Activated T-cell treated with anti-CD3 and anti-CD28 coated beads, Interleukin-2, amount 50 U/mL, for 72 hours (primary cell): ENCODE measurements around the gene WNT10A. TPM values are rescaled to one million over a fixed set of nuclear protein-coding genes. Genes with fewer than 3 reads are reported as not detected.

ENCODE experiments used
- ATAC-seq, 2 donors: fragments of 150-1000 bp; cut with Tn5 transposase; replicated peaks in 1 of 2; 2 replicates each; pipeline ENCODE4 v1.10.0; 2021; ENCODE audit warnings: moderate library complexity in 2 of 2, mild to moderate bottlenecking in 1 of 2
- DNase-seq, 2 donors: peaks; one replicate each; pipeline ENCODE4 v3.0.0; 2021 to 2022; ENCODE audit warnings: mixed read lengths in 1 of 2
- H3K27ac Mint-ChIP-seq: one replicate; pipeline ENCODE4 v1.8.0; 2022; ENCODE audit warnings: mild to moderate bottlenecking, moderate library complexity, mixed read lengths
- H3K27me3 Mint-ChIP-seq: one replicate; pipeline ENCODE4 v1.8.0; 2022; ENCODE audit warnings: low read depth, mixed read lengths
- H3K36me3 Mint-ChIP-seq, 2 donors: one replicate each; pipeline ENCODE4 v1.8.0; 2022; ENCODE audit warnings: mixed read lengths in 2 of 2, mild to moderate bottlenecking in 1 of 2; ENCODE audit not compliant: insufficient read depth in 2 of 2
- H3K4me1 Mint-ChIP-seq: one replicate; pipeline ENCODE4 v1.8.0; 2022; ENCODE audit warnings: low read depth, mixed read lengths
- H3K4me3 Mint-ChIP-seq, 2 donors: one replicate each; pipeline ENCODE4 v1.8.0; 2022; ENCODE audit warnings: mild to moderate bottlenecking in 2 of 2, mixed read lengths in 2 of 2, moderate library complexity in 2 of 2
- H3K9me3 Mint-ChIP-seq, 2 donors: one replicate each; pipeline ENCODE4 v1.8.0; 2022; ENCODE audit warnings: mixed read lengths in 2 of 2
- total RNA-seq, 2 donors: library from RNA; stranded (reverse); gene quantifications; one replicate each; pipeline ENCODE4 v1.2.3, GENCODE V29; 2022

Gene WNT10A
- total RNA-seq, 2 donors from 2014 or later: 3.4 to 8.6 TPM

DNA sequence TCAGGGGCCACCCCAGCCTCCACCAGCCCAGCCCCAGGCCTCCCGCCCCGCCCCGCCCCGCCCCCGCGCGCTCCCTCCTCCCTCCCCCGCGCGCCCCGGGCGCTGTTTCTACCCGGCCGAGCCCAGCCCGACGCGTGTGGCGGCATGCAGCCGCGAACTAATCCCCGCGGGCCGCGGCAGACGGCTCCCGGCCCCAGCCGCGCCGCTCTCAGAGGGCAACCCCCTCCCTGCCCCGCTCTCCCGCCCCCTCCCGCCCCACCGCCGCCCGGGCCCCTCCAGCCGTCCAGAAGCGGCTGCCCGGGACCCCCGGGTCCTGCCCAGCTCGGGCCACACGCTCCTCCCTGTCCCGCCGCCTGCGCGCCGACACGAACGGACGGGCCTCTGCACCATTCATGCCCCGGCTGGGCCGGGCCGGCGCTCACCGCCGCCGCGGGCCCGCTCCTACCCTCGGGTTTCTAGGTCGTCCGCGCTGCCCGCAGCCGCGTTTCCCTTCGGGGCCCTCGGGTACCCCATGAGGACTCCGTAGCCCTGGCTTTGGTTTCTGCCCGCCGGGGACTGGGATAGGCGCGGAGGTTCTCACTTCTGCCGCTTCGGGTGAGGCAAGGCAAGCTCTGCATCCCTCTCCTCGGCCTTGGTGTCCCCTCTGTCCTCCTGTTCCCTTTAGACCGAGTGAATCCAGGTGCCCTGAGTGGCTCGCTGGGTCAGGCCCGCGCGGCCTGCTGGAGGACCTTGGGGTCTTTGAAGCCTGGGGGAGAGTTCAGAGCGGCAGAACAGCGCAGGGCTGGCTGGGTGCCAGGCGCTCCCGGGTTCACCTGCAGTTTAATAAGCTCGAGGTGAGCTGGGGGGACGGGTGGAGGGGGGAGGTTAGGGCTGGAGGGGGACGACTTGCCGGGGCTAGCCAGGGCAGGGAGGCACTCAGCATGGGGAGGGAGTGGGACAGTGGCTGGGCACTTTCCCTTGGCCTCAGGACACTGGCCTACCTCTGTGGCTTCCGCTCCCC, 3.1 kb downstream of the WNT10A start:
- Mint-ChIP-seq H3K27ac (no peak overlapping the region), H3K4me1 (peaks cover 50% of the 10 kb centered on the region), H3K27me3 (peaks cover 36% of the 10 kb centered on the region), H3K36me3 (peaks cover 0 to 1% of the 10 kb centered on the region in 2 donors), H3K4me3 (peak overlapping the region; percentile 13 to 70), H3K9me3 (no peaks in the 10 kb centered on the region)
- ATAC-seq (peak; percentile 28 to 36), DNase-seq (no peak)

DNA sequence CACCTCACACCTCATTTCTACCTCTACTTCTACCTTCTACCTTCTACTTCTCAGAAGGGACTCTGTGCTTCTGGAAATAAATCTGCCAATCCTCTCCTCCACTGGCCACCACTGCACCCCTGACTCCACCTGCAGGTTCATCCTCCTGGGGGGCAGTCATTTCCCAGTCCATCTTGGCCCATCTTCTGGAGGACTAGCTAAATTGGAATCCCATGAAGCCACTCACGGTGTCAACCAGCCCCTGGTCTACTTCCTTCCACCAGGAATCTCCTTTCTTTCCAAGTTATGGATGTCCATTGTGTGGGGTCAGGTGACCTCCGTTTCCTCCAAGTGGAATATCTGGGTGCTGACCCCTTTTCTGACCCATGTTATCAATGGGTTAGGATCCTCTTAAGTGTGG, 3.9 kb downstream of the WNT10A start:
- Mint-ChIP-seq H3K27ac (no peak overlapping the region), H3K4me1 (peaks cover 45% of the 10 kb centered on the region), H3K36me3 (peaks cover 0 to 1% of the 10 kb centered on the region in 2 donors), H3K27me3 (peaks cover 36% of the 10 kb centered on the region), H3K4me3 (peak overlapping the region; percentile 47 to 51), H3K9me3 (no peaks in the 10 kb centered on the region)
- DNase-seq (no peak), ATAC-seq (no peak)

DNA sequence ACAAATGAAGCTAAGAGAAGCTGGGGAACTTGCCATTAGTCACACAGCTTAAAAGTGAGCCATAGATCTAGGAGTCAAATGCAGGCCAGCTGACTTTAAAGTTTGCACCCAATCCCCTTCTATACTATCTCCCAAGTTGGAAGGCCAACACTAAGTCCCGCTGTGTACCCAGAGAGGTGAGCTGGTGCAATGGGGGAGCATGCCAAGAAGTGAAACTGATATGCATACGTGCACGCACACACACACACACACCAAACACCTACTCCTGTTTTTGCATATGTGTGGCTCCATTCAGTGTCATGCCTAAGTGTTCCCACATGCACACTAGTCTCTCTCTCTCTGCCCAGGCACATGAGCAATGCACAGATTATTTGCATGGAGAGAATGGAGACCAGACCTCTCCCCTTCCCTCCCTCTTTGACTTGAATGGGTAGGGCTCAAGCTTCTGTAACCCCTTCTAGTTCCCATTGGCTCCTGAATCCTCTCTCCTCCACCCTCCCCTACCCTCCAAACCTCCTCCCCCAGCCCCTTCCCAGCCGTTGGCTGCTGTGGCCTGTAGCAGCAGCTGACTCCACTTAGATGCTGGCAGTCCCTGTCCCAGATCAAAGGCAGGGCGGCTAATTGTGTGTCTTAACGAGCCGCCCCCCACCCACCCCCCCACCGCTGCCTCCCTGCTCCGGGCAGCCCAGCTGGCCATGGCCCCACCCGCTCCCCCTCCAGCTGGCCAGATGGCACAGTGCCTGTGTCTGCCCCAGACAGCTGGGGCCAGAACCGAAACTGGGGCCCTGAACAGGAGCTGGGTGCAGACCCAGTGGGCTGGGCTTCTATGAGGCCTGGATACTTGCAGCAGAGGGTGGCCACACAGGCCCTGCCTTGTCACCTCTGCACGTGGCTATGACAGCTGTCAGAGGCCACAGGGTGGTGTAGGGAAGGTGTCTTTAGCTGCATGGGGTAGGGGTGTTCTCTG, 5.6 kb downstream of the WNT10A start:
- H3K27me3 Mint-ChIP-seq: peaks cover 31% of the 10 kb centered on the region
- no peak for DNase-seq

DNA sequence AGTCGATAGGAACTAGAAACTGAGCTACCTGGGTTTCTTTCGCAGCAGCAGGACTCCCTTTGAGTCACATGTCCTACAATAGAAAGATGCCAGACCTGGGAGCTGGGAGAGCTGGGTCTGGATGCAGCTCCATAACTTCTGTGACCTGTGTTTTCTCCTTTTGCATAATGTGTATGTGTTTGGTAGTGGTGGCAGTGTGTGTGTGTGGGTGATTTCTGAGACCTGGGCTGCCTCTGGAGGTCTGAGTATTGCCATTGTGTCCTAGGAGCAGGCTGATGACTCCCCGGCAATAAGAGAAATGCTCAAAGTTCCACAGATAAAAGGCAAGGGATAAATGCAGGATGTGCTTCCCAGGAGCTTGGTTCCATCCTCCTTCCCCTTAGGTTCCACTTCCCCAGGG, 6.4 kb downstream of the WNT10A start:
- Mint-ChIP-seq H3K36me3 (peaks cover 0 to 1% of the 10 kb centered on the region in 2 donors), H3K9me3 (no peaks in the 10 kb centered on the region), H3K4me3 (no peak overlapping the region), H3K4me1 (peaks cover 34% of the 10 kb centered on the region), H3K27ac (no peak overlapping the region), H3K27me3 (peaks cover 23% of the 10 kb centered on the region)
- no peak for ATAC-seq
- DNase-seq: no peak

More for the DNA sequence above, 5.6 kb downstream of the WNT10A start:
- peaks cover 0 to 1% of the 10 kb centered on the region in 2 donors for H3K36me3 Mint-ChIP-seq
- no peak for ATAC-seq
- no peak overlapping the region for H3K27ac Mint-ChIP-seq
- peaks cover 34% of the 10 kb centered on the region for H3K4me1 Mint-ChIP-seq
- H3K9me3 Mint-ChIP-seq: no peaks in the 10 kb centered on the region
- no peak overlapping the region for H3K4me3 Mint-ChIP-seq

DNA sequence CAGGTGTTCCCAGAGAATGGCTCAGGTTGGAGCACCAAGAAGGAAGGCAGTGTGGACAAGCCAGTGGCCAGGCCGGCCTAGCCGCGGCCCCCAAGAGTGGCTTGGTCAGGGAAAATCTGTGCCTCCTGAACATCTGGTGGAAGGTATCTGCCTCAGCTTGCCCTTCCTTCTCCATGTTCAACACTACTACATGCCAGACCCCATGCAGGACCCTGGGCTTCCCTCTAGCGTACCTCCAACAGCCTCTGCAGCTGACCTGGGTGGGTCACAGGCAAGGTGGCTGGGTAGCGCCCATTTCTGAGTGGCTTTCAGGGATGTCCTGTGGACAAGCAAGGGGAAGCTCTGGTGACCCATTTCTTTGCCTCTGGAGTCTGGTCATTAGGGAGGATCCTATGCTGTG, 7.7 kb downstream of the WNT10A start:
- DNase-seq (no peak), ATAC-seq (no peak)
- H3K36me3 Mint-ChIP-seq: peaks cover 0 to 1% of the 10 kb centered on the region in 2 donors
- H3K9me3 Mint-ChIP-seq: no peaks in the 10 kb centered on the region
- H3K4me3 Mint-ChIP-seq: no peak overlapping the region
- no peak overlapping the region for H3K27ac Mint-ChIP-seq
- peaks cover 33% of the 10 kb centered on the region for H3K4me1 Mint-ChIP-seq
- peaks cover 12% of the 10 kb centered on the region for H3K27me3 Mint-ChIP-seq

DNA sequence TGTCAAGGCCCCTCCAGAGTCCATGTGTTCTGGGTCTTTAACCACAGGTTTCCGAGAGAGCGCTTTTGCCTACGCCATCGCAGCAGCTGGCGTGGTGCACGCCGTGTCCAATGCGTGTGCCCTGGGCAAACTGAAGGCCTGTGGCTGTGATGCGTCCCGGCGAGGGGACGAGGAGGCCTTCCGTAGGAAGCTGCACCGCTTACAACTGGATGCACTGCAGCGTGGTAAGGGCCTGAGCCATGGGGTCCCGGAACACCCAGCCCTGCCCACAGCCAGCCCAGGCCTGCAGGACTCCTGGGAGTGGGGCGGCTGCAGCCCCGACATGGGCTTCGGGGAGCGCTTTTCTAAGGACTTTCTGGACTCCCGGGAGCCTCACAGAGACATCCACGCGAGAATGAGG, 9.3 kb downstream of the WNT10A start:
- DNase-seq: no peak
- no peaks in the 10 kb centered on the region for H3K9me3 Mint-ChIP-seq
- peaks cover 0 to 3% of the 10 kb centered on the region in 2 donors for H3K36me3 Mint-ChIP-seq
- H3K27me3 Mint-ChIP-seq: peaks cover 12% of the 10 kb centered on the region
- peaks cover 43% of the 10 kb centered on the region for H3K4me1 Mint-ChIP-seq
- H3K27ac Mint-ChIP-seq: no peak overlapping the region
- no peak overlapping the region for H3K4me3 Mint-ChIP-seq
- no peak for ATAC-seq

DNA sequence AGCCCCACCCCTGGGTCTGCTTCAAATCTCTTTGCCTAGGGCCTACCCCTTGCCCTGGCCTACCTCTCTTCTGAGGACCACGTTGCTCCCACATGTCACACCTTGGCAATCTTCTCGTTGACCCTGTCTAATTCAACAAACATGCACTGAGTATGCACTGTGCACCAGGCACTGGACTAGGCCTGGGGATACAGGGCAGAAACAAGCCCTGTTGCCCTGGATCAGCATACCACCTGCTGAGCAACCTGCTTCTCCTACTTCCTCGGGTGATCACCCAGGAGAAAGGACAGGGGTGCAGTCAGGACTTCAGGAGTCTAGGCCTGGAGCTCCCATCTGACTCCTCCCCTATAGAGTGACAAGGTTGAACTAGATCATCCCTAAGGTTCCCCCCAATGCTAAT, 9.7 kb downstream of the WNT10A start:
- DNase-seq (no peak), ATAC-seq (no peak)
- no peak overlapping the region for H3K4me3 Mint-ChIP-seq
- peaks cover 8% of the 10 kb centered on the region for H3K27me3 Mint-ChIP-seq
- H3K36me3 Mint-ChIP-seq: peaks cover 0 to 3% of the 10 kb centered on the region in 2 donors
- peaks cover 43% of the 10 kb centered on the region for H3K4me1 Mint-ChIP-seq
- H3K27ac Mint-ChIP-seq: no peak overlapping the region
- no peaks in the 10 kb centered on the region for H3K9me3 Mint-ChIP-seq

DNA sequence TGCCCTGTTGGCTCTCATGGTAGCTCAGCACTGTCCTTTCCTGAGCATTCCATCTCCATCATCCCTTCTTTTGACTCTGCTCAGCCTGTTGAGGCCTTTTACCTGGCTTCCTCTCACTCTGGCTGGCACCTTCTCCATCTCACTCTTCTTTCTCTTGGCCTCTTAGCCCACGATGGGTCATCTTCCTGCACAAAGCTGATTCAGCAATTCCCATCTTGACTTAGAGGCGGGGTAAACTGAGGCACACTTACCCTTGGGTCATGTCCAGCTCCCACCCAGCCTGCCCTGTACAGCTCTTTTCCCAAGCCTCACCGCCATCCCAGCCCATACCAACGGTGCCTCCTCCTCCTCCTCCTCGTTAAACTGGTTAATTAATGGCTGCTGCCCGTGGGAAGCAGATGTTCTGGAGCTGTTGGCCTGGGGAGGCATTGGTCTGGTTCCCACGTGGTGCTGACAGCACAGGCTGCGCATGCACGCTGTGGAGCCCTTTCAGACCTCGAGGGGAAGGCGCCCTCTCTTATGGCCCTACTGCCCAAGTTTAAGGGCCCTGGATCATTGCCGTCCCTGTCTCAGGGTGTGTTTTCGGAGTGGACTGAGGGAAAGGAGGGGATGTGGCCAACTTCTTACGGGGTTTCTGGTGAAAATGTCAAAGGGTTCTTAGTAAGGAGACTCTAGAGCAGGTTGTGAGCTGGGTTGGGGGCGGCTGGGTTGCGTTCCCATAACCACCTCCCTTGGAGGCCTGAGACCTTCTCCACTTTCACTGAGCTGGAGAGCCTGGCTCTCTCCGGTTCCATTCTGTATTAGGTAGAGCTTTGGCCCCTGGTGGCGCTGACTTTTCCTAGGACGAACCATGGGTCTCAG, 10.9 kb downstream of the WNT10A start:
- DNase-seq: no peak
- peaks cover 0 to 3% of the 10 kb centered on the region in 2 donors for H3K36me3 Mint-ChIP-seq
- ATAC-seq: no peak
- peaks cover 8% of the 10 kb centered on the region for H3K27me3 Mint-ChIP-seq
- H3K27ac Mint-ChIP-seq: peak overlapping the region; percentile 58
- H3K4me1 Mint-ChIP-seq: peaks cover 53% of the 10 kb centered on the region
- H3K9me3 Mint-ChIP-seq: no peaks in the 10 kb centered on the region
- peak overlapping the region; percentile 56 to 71 for H3K4me3 Mint-ChIP-seq

DNA sequence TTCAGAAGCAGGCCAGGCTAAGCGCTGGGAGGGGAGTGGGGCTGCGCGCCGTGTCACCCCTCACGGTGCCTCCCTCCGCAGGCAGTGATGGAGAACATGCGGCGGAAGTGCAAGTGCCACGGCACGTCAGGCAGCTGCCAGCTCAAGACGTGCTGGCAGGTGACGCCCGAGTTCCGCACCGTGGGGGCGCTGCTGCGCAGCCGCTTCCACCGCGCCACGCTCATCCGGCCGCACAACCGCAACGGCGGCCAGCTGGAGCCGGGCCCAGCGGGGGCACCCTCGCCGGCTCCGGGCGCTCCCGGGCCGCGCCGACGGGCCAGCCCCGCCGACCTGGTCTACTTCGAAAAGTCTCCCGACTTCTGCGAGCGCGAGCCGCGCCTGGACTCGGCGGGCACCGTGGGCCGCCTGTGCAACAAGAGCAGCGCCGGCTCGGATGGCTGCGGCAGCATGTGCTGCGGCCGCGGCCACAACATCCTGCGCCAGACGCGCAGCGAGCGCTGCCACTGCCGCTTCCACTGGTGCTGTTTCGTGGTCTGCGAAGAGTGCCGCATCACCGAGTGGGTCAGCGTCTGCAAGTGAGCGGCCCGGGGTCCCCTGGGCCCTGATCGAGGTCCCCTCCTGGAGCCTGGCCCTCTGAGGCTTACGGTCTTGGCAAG, 12.2 kb downstream of the WNT10A start:
- peak; percentile 68 to 70 for ATAC-seq
- H3K4me1 Mint-ChIP-seq: peaks cover 55% of the 10 kb centered on the region
- peak; percentile 89 for DNase-seq
- peaks cover 0 to 3% of the 10 kb centered on the region in 2 donors for H3K36me3 Mint-ChIP-seq
- no peaks in the 10 kb centered on the region for H3K9me3 Mint-ChIP-seq
- H3K27me3 Mint-ChIP-seq: peaks cover 8% of the 10 kb centered on the region
- H3K27ac Mint-ChIP-seq: peak overlapping the region; percentile 71
- peak overlapping the region; percentile 69 to 83 for H3K4me3 Mint-ChIP-seq

DNA sequence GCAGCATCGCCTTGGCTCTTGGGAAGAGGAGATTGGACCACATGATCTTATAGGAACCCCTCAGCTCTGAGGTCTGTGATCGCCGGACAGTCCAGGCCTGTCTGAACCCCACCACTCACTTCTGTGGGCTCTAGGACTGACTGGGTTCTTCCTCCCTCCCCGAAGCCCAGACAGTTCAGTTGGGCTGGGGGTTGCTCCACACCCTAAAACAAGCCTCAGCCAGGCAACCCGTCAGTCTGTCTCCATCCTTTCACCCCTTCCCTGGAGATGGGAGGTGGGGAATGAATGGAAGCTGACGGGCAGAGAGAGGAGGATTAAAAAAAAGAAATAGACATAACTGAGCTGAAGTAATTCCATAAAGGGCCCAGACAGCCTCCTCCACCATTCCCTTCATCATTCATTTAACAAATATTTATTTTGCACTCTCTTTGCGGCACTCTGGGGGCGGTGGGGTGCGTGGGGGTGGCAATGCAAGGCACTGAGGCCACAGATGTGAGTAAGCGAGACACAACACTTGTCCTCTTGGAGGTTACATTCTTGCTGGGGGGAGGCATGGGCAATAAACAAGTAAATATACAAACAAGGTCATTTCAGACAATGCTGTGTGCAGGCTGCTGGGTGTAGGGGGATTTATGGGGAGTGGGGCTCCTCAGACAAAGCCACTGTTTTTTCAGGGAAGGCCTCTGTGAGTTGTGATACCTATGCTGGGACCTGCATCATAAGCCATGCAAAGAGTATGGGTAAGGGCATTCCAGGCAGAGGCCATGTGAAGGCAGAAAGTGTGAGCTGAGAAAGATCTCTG, 12.9 kb downstream of the WNT10A start:
- DNase-seq: no peak
- Mint-ChIP-seq H3K27ac (peak overlapping the region; percentile 71), H3K4me3 (peak overlapping the region; percentile 69 to 83), H3K9me3 (no peaks in the 10 kb centered on the region), H3K4me1 (peaks cover 62% of the 10 kb centered on the region), H3K36me3 (peaks cover 0 to 3% of the 10 kb centered on the region in 2 donors), H3K27me3 (peaks cover 15% of the 10 kb centered on the region)
- no peak for ATAC-seq

DNA sequence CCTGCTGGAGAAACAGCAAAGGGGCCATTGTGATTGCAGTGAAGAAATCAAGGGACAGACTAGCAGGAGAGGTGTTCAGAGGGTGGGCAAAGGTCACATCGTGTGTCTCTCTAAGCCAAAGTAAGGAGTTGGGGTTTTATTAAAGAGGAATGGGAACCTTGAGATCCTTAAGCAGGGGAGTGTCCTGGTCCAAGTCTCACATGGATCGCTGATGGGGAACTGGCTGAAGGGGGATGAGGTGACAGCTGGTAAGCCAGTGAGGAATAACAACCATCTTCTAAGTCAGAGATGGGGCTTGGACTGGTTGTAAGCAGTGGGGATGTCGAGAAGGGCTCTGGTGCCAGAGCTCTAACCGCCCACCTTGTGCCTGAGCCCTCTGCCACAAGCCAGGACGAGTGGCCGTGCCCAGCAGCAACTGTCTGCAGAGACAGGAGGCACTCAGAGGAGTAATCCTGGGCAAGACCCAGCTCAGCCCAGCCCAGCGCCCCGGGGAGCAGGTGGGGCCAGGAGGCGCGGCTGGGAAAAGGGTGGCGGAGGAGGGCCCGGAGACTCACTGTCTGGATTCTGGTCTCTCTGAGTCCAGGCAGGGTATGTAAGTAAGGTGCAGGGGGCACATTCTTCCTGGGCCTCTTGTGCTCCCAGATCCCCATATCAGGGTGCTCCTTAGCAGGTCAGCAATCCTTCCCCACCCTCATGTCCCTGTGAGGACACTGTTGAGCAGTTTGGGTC, 13.7 kb downstream of the WNT10A start:
- peak overlapping the region; percentile 69 to 84 for H3K4me3 Mint-ChIP-seq
- peaks cover 22% of the 10 kb centered on the region for H3K27me3 Mint-ChIP-seq
- peaks cover 0 to 3% of the 10 kb centered on the region in 2 donors for H3K36me3 Mint-ChIP-seq
- DNase-seq (no peak), ATAC-seq (no peak)
- no peak overlapping the region for H3K27ac Mint-ChIP-seq
- H3K4me1 Mint-ChIP-seq: peaks cover 66% of the 10 kb centered on the region
- no peaks in the 10 kb centered on the region for H3K9me3 Mint-ChIP-seq
